GM23338 (cell line): ENCODE results near the gene SH3RF2. TPM values are rescaled to one million over a fixed set of nuclear protein-coding genes. Genes with fewer than 3 reads are reported as not detected.

Source experiments
- ATAC-seq: fragments of 200-7000 bp; cut with Tn5 transposase; 3 replicates; pipeline ENCODE4 v1.9.1; 2020
- DNase-seq: peaks from one replicate; pipeline ENCODE4 v3.0.0-alpha.2; 2015; ENCODE audit warnings: low spot score
- H2AFZ ChIP-seq: fragments of 200-600 bp; sonication (generic); 2 replicates; pipeline ENCODE4 v1.8.0; 2016; ENCODE audit warnings: antibody characterized with exemption, mild to moderate bottlenecking, moderate library complexity
- H3F3A ChIP-seq: fragments of 200-600 bp; sonication (generic); replicated peaks from 2 replicates; pipeline ENCODE4 v1.8.0; 2017; ENCODE audit warnings: antibody characterized with exemption, mixed run types, low read depth
- H3K27ac ChIP-seq: fragments of 200-600 bp; sonication (generic); 2 replicates; pipeline ENCODE4 v1.6.1; 2016; ENCODE audit warnings: low read depth
- H3K27me3 ChIP-seq: fragments of 200-600 bp; sonication (generic); 2 replicates; pipeline ENCODE4 v1.8.0; 2016; ENCODE audit warnings: mild to moderate bottlenecking, mixed run types, moderate library complexity; ENCODE audit not compliant: insufficient read depth
- H3K36me3 ChIP-seq: fragments of 200-600 bp; sonication (generic); 2 replicates; pipeline ENCODE4 v1.8.0; 2016; ENCODE audit warnings: mild to moderate bottlenecking; ENCODE audit not compliant: insufficient read depth
- H3K4me1 ChIP-seq: fragments of 200-600 bp; sonication (generic); 2 replicates; pipeline ENCODE4 v1.8.0; 2016; ENCODE audit warnings: mild to moderate bottlenecking, moderate library complexity; ENCODE audit not compliant: insufficient read depth
- H3K4me2 ChIP-seq: fragments of 200-600 bp; sonication (generic); 2 replicates; pipeline ENCODE4 v1.7.1; 2017; ENCODE audit warnings: mixed run types
- H3K4me3 ChIP-seq: fragments of 200-600 bp; sonication (generic); 2 replicates; pipeline ENCODE4 v1.6.1; 2016; ENCODE audit warnings: mixed run types
- H3K79me2 ChIP-seq: fragments of 200-600 bp; sonication (generic); replicated peaks from 2 replicates; pipeline ENCODE4 v1.8.0; 2017; ENCODE audit warnings: mild to moderate bottlenecking; ENCODE audit not compliant: insufficient read depth
- H3K9me2 ChIP-seq: fragments of 200-600 bp; sonication (generic); 2 replicates; pipeline ENCODE4 v1.8.0; 2017; ENCODE audit not compliant: insufficient read depth
- H4K20me1 ChIP-seq: fragments of 200-600 bp; sonication (generic); replicated peaks from 2 replicates; pipeline ENCODE4 v1.8.0; 2017; ENCODE audit warnings: mild to moderate bottlenecking; ENCODE audit not compliant: insufficient read depth
- H3K27ac Mint-ChIP-seq: 2 replicates; pipeline ENCODE4 v1.8.0; 2020; ENCODE audit warnings: inconsistent platforms, mild to moderate bottlenecking, moderate library complexity, mixed read lengths
- H3K27me3 Mint-ChIP-seq: 3 replicates; pipeline ENCODE4 v1.8.0; 2022; ENCODE audit warnings: low read depth, mild to moderate bottlenecking, moderate library complexity, mixed read lengths, inconsistent platforms; ENCODE audit not compliant: insufficient read depth, poor library complexity
- H3K36me3 Mint-ChIP-seq: 3 replicates; pipeline ENCODE4 v1.8.0; 2021; ENCODE audit warnings: low read depth, mild to moderate bottlenecking, inconsistent platforms, moderate library complexity, mixed read lengths
- H3K4me1 Mint-ChIP-seq: 3 replicates; pipeline ENCODE4 v1.8.0; 2020; ENCODE audit warnings: mild to moderate bottlenecking, inconsistent platforms, mixed read lengths
- H3K4me3 Mint-ChIP-seq: 3 replicates; pipeline ENCODE4 v1.8.0; 2021; ENCODE audit warnings: moderate library complexity, mild to moderate bottlenecking, inconsistent platforms, mixed read lengths
- H3K9me3 Mint-ChIP-seq: 3 replicates; pipeline ENCODE4 v1.8.0; 2020; ENCODE audit warnings: moderate library complexity, mild to moderate bottlenecking, inconsistent platforms, mixed read lengths
- CREB1 ChIP-seq: fragments of 250-450 bp; sonication (Bioruptor Pico); IDR thresholded peaks from 2 replicates; pipeline ENCODE4 v1.5.0; 2020; ENCODE audit warnings: low read depth, mild to moderate bottlenecking, moderate library complexity
- EZH2phosphoT487 ChIP-seq: fragments of 200-600 bp; sonication (generic); IDR thresholded peaks from one replicate; pipeline ENCODE4 v1.8.1; 2018; ENCODE audit warnings: antibody characterized with exemption; ENCODE audit not compliant: unreplicated experiment
- JUNB ChIP-seq: IDR thresholded peaks from one replicate; pipeline ENCODE4 v1.6.1; 2016; ENCODE audit warnings: antibody characterized with exemption; ENCODE audit not compliant: unreplicated experiment
- NANOG ChIP-seq: IDR thresholded peaks from 2 replicates; pipeline ENCODE4 v1.6.1; 2016; ENCODE audit warnings: antibody characterized with exemption, borderline replicate concordance
- REST ChIP-seq: IDR thresholded peaks from one replicate; pipeline ENCODE4 v1.6.1; 2018; ENCODE audit warnings: antibody characterized with exemption; ENCODE audit not compliant: unreplicated experiment
- STAT1 ChIP-seq: IDR thresholded peaks from one replicate; pipeline ENCODE4 v1.6.1; 2016; ENCODE audit warnings: antibody characterized with exemption; ENCODE audit not compliant: unreplicated experiment
- ZNF331 ChIP-seq: fragments of 250-450 bp; sonication (Bioruptor Pico); IDR thresholded peaks from 2 replicates; pipeline ENCODE4 v1.5.0; 2020; ENCODE audit warnings: low read depth, mild to moderate bottlenecking, moderate library complexity
- polyA plus RNA-seq: library from polyadenylated mRNA; unstranded; fragments of >200 nt; fragmentation: Nextera tagmentation; extraction: Ambion mirVana; gene quantifications from 2 replicates; pipeline ENCODE4 v1.2.1, GENCODE V29; 2016
- total RNA-seq: library from RNA; depleted of rRNA; stranded (reverse); fragments of >200 nt; shearing (Covaris generic); gene quantifications from 2 replicates; pipeline ENCODE4 v1.2.3, GENCODE V29; 2014
- TF ChIP-seq, protein P1 (sequence below): IDR thresholded peaks from 2 replicates; pipeline ENCODE4 v1.6.1; 2016; ENCODE audit warnings: antibody characterized with exemption
- TF ChIP-seq, protein P2 (sequence below), 2 experiments: fragments of 200-600 bp in 1 of 2; sonication (generic) in 1 of 2; conservative IDR thresholded peaks; 2 replicates each; pipeline versions ENCODE4 v1.5.1 to v1.6.1; 2016 to 2017; ENCODE audit warnings: antibody characterized with exemption in 2 of 2, low read depth in 2 of 2, mild to moderate bottlenecking in 2 of 2, moderate library complexity in 1 of 2

SH3RF2 gene
- total and polyA plus RNA-seq, 2 experiments from 2014 or later = 1.7 to 2.4 TPM

GRCh38 chr5:145980259-145980658, 43.9 kb downstream of the SH3RF2 start (continued):
- TF ChIP-seq REST (no peak), EZH2phosphoT487 (no peak), JUNB (no peak), CREB1 (CRISPR knock-in tag) (no peak), ZNF331 (CRISPR knock-in tag) (no peak), NANOG (no peak)
- TF ChIP-seq, protein P1, sequence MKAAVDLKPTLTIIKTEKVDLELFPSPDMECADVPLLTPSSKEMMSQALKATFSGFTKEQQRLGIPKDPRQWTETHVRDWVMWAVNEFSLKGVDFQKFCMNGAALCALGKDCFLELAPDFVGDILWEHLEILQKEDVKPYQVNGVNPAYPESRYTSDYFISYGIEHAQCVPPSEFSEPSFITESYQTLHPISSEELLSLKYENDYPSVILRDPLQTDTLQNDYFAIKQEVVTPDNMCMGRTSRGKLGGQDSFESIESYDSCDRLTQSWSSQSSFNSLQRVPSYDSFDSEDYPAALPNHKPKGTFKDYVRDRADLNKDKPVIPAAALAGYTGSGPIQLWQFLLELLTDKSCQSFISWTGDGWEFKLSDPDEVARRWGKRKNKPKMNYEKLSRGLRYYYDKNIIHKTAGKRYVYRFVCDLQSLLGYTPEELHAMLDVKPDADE = no peak
- TF ChIP-seq, protein P2, sequence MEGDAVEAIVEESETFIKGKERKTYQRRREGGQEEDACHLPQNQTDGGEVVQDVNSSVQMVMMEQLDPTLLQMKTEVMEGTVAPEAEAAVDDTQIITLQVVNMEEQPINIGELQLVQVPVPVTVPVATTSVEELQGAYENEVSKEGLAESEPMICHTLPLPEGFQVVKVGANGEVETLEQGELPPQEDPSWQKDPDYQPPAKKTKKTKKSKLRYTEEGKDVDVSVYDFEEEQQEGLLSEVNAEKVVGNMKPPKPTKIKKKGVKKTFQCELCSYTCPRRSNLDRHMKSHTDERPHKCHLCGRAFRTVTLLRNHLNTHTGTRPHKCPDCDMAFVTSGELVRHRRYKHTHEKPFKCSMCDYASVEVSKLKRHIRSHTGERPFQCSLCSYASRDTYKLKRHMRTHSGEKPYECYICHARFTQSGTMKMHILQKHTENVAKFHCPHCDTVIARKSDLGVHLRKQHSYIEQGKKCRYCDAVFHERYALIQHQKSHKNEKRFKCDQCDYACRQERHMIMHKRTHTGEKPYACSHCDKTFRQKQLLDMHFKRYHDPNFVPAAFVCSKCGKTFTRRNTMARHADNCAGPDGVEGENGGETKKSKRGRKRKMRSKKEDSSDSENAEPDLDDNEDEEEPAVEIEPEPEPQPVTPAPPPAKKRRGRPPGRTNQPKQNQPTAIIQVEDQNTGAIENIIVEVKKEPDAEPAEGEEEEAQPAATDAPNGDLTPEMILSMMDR (conservative IDR thresholded peaks at IDR 0.05; ENCODE audit: low read depth in 2 of 2) = no peak

- H3K4me1 ChIP-seq = no peaks in the 10 kb centered on the region; the same call in 1 of the 2 replicates
- no peak overlapping the region for H3K4me3 ChIP-seq
- no peaks in the 10 kb centered on the region; the same call in 1 of the 2 replicates for H3K9me2 ChIP-seq
- no peak overlapping the region for H2AFZ ChIP-seq
- no peaks in the 10 kb centered on the region for H3K9me3 Mint-ChIP-seq
- no peak overlapping the region for H3K27ac ChIP-seq
- H4K20me1 ChIP-seq = no peaks in the 10 kb centered on the region
- H3K36me3 Mint-ChIP-seq = no peaks in the 10 kb centered on the region
- H3K27me3 ChIP-seq = no peaks in the 10 kb centered on the region
- TF ChIP-seq, protein P2 (conservative IDR thresholded peaks at IDR 0.05; ENCODE audit: low read depth in 2 of 2) = peak; percentile 53 to 67
- no peak for TF ChIP-seq STAT1
- no peaks in the 10 kb centered on the region for H3K27me3 Mint-ChIP-seq
- H3K36me3 ChIP-seq = no peaks in the 10 kb centered on the region
- no peak overlapping the region for H3K4me3 Mint-ChIP-seq
- no peak overlapping the region for H3K4me2 ChIP-seq
- no peaks in the 10 kb centered on the region for H3K79me2 ChIP-seq
- no peak overlapping the region for H3K27ac Mint-ChIP-seq
- DNase-seq (peak; percentile 28), ATAC-seq (peak; percentile 38; the same call in 2 of the 3 replicates)
- H3F3A ChIP-seq = no peaks in the 10 kb centered on the region
- peaks cover 11% of the 10 kb centered on the region; the same call in 2 of the 3 replicates for H3K4me1 Mint-ChIP-seq
These were observed 44.3 kb downstream of the SH3RF2 start for GRCh38 chr5:145980718-145981117.
